GM18511 (cell line): Measurements from ENCODE around the gene PPFIBP2.

Experiments used
- ATAC-seq: cut with Tn5 transposase; IDR thresholded peaks from one replicate; pipeline ENCODE4 v1.9.1; 2021; ENCODE audit warnings: mild to moderate bottlenecking, moderate library complexity; ENCODE audit not compliant: unreplicated experiment

Gene PPFIBP2

GRCh38 chr11:7683571-7683970 lies 169.8 kb downstream of the PPFIBP2 start:
- no peak for ATAC-seq

DNA sequence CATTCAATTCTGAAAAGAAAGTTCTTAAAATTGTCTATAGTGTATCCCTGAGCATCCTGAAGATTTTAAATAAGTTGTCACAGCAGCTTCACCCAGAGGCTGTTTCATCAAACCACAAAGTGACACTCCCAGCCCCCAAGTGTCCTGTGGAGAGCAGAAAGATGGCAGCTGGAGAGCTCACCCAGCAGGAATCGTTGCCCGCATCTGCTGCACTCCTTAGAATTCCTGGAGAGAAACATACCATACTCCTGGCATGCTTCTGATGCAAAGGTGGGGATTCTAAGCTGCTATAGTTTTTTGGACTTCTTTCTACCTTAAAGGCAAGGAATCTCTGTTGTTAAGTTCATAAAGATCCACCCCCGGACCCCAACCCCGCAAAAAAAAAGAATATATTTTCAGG lies 173.0 kb downstream of the PPFIBP2 start:
- ATAC-seq, result no peak

DNA sequence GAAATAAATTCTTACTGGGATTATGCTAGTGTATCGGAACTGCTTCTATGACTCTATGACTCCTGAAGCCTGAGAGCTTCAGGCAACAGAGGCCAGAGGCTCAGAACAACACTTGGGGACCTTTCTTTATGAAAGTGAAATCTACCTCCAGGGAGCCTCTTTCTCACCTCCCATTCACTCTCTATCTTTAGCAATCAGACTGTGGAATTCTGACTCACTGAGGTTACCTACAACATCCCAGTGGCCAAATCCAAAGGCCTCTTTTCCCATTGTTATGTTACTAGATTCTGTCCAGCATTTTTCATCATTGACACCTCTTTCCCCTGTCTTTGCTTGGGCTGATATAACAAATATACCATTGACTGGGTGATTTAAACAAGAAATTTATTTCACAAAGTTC lies 173.6 kb downstream of the PPFIBP2 start:
- no peak for ATAC-seq

- ATAC-seq, result peak; percentile 66
Measured at GRCh38 chr11:7688238-7688826, 174.5 kb downstream of the PPFIBP2 start.

DNA sequence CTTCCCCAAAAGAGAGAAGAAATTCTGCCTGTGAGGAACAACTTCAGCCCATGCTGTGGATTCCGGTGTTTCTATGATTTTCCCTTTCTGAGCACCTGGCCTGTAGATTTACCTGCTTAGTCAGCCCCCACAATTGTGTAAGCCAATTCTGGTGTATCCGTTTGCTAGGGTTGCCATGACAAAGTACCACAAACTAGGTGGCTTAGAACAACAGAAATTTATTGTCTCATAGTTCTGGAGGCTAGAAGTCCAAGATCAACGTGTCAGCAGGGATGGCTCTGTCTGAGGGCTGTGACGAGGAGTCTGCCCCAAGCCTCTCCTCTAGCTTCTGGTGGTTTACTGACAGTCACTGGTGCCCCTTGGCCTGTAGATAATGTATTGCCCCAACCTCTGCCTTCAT lies 175.4 kb downstream of the PPFIBP2 start:
- ATAC-seq, result no peak

DNA sequence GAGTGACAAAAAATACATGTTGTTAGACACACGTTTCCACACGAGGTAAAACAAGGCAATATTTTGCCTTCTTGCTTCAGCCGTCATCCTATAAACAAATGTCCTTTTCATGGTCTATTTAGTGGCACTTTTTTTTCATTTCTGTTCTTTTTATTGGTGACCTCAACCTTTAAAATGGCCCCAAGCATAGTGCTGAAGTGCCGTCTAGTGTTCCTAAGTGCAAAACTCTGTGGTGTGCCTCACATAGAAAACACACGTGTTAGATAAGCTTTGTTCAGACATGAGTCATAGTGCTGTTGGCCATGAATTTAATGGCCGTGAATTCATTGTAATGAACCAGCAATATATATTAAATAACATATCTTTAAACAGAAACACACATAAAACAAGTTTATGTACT lies 176.8 kb downstream of the PPFIBP2 start:
- ATAC-seq, result peak; percentile 72

DNA sequence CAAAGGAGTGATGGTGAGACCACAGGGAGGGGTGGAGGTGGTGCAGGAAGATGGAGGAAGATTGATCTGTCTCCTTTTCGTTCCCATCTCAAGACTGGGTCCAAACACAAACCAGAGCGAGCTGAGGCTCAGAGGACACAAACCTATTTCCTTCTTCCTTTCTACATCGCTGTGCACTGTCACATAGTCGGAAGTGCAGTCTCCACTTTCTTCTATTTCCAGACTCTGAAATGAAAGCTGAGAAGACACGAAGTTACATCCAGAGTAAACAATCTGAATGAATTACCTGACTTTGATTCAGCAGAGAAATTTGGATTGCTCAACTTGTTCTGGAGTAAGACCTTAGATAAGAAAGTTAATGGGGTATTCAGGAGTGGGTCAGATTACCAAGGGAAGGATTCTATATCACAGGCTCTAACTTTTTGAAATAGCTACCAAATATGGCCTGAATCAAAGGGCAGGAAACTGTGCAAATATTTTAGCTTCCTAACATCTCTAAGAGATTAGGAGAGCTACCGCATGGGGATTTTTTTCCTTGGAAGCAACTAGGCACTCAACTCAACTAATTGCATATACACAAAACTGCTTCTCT lies 178.1 kb downstream of the PPFIBP2 start:
- no peak for ATAC-seq

- ATAC-seq, result no peak
Measured at GRCh38 chr11:7692426-7692825, 178.6 kb downstream of the PPFIBP2 start.

- no peak for ATAC-seq
Measured at GRCh38 chr11:7694235-7694634, 180.4 kb downstream of the PPFIBP2 start.

- no peak for ATAC-seq
Measured at GRCh38 chr11:7696424-7696823, 182.6 kb downstream of the PPFIBP2 start.
